T-helper 9 cell (primary cell): ENCODE data around the gene MYL7.

Source experiments
- DNase-seq: peaks from one replicate; pipeline ENCODE4 v3.0.0-alpha.2; 2020

MYL7 gene

GRCh38 chr7:44149571-44150465, 8.7 kb upstream of the MYL7 start:
- DNase-seq: no peak

GRCh38 chr7:44148961-44149536, 7.9 kb upstream of the MYL7 start:
- DNase-seq: no peak

DNA sequence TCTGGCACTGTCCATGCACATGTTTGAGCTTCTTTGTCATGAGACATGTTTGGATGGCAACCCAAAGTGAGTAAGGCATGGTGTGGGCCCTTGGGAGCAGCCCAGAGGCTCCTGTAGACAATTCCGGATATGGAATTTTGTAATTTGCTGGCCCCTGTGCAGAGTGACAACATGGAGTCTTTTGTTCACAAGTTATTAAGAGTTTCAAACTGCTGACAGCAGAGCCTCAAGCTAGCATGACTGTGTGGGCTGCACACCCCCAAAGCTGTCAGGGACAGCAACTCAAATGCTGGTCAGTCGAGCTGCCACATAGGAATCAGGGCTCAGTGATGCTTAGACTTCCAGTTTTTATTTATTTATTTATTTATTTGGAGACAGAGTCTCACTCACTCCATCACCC, 7.0 kb upstream of the MYL7 start:
- no peak for DNase-seq

DNA sequence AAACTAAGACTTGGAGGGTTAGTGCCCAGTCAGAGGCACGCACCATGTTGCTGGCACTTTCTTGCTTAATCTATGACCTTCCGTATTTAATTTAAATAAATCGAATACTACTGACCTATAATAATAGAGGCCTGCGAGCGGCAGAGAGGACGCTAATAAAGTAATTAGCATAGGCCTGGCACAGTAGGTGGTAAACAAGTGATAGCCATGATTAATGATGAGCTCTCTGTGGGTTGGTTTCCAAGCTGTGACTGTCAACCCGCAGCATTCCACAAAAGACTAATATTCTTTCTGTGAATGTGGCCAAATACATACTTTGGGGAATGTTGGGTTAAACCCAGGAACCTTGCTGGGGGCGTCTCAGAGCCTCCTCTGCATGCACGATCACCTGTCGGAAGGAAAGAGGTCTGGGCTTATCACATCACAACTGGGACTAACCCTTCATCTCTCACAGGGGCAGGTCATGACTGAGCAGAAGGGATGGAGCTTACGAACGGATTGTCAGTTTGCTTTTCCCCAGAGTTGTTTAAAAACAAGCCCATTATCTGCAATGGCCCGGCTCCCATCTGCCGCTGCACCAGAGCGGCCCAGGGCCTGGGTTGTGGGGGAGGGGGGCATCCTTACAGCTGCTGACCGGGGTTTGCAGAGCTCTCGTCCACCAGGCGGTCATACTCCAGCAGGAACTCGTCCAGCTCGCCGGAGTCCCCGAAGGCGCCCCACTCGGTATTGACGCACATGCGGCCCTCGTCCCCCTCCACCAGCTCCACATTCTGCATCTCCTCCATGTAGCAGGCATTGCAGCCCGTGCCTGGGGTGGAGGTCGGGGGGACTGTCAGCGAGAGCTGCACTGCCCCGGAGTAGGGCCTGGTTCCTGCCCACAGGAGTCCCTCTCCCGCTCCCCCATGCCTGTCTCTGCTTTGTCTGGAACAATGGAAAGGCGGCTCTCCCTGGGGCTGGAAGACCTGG, 6.2 kb upstream of the MYL7 start:
- no peak for DNase-seq

GRCh38 chr7:44145969-44146911, 5.1 kb upstream of the MYL7 start:
- DNase-seq: peak; percentile 57

- peak; percentile 42 for DNase-seq
Measured at GRCh38 chr7:44145479-44145968, 4.4 kb upstream of the MYL7 start.

DNA sequence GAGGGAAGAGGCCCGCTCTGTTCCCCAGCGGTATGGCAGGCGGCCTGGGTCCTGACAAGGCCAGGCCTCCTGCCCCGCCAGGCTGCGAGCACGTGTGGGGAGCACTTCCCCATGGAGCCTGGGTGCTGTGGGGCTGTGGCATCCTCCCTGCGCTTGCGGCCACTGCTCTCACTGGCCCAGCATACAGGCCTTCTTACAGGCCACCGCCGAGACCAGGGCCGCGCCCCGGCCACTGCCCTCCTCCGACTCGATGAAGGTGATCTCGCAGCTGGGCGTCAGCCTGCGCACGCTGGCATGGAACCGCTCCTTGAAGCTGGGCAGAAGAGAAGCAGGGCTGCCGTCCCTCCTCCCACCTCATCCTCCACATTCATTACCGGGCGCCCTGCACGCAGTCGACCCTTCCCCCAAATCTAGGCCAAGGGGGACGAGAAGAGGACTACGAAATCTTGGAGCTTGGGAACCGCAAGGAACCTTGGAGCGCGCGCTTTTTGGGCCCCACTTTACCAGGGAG, 3.9 kb upstream of the MYL7 start:
- no peak for DNase-seq

- no peak for DNase-seq
Measured at GRCh38 chr7:44144426-44144967, 3.4 kb upstream of the MYL7 start.

DNA sequence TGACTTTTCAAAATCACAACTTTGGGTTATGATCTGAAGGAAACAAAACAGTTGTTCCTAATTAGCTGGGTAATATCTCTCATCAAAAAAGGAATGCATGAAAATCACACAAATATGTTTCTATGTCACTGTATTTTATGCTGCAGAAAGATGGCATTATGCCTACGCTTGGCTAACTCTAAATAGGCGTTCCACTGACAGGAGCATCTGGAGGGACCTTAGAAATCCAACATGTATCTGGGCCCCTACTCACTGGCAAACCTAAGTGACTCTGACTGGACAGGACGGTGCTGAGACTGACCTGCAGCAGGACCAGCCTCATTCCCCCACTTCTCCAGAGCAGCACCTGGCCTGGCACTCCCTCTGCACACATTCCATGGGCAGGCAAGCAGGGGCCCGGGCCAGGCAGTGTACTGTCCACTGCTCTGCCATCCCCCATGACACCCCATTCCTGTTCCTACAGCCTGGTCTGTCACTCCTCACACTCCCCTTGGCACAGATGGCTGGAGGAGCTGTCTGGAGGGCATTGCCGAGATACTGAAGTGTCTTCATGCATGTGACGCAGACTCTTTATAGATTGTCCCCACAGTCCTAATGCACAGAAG, 2.6 kb upstream of the MYL7 start:
- DNase-seq: no peak

GRCh38 chr7:44142028-44142427, 896 bp upstream of the MYL7 start:
- DNase-seq: no peak

DNA sequence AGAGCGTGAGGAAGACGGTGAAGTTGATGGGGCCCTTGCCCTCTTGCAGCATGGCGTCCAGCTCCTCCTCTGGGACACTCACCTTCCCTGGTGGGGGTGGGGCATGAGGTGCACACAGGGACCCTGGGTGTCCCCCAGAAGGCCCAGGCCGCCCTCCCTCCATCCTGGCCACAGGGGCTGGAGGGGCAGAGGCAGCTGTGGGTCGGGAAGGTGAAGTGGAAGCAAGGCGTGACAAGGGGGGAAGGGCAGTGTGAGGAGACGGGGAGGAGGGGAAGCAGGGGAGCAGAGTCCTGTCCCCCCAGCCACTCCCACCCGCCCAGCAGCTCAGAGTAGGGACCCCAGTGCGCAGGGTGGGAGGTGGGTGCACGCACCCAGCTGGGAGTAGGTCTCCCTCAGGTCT, 791 bp downstream of the MYL7 start:
- no peak for DNase-seq

- DNase-seq: no peak
Measured at GRCh38 chr7:44139311-44140010, 1.7 kb downstream of the MYL7 start.

- no peak for DNase-seq
Measured at GRCh38 chr7:44138698-44139097, 2.4 kb downstream of the MYL7 start.

DNA sequence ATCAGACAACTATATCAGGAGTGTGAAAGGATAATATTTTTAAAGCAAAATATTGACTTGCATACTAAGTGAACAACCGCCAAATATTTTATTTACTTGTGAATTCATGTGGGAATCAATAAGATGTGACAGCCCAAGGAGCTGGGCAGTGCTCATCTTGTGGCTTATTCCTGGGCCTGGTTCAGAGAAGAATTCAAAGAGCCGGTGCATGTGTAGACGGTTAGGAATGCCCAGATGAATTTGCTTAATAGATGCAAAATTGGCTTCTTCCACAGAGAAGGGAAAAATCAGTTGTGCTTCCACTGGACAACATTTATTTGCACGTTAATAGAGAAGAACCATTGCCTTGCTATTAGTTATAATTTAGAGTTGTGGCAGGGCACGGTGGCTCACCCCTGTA, 4.4 kb downstream of the MYL7 start:
- no peak for DNase-seq

DNA sequence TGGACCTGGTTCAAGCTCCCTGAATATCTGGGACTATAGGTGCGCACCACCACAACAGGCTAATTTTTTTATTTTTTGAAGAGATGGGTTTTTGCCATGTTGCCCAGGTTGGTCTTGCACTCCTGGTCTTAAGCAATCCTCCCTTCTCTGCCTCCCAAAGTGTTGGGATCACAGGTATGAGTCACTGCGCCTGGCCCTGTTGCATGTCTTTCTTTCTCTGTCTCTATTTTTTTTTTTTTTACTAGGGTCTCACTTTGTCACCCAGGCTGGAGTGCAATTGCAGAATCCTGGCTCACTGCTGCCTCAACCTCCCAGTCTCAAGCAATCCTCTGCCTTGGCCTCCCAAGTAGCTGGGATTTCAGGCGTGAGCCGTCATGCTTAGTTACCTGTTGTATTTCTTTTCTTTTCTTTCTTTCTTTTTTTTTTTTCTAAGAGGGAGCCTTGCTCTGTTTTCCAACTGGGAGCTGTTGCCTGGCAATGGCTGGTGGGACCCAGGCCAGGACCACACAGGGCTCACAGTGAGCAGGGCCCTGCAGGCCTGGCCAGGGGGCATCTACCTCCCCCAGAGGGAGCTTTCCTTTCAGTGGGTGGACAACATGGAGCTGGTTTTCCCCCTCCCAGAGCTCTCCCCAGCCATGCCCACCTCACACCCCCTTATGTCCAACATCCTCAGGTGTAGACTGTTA, 6.0 kb downstream of the MYL7 start:
- no peak for DNase-seq

DNA sequence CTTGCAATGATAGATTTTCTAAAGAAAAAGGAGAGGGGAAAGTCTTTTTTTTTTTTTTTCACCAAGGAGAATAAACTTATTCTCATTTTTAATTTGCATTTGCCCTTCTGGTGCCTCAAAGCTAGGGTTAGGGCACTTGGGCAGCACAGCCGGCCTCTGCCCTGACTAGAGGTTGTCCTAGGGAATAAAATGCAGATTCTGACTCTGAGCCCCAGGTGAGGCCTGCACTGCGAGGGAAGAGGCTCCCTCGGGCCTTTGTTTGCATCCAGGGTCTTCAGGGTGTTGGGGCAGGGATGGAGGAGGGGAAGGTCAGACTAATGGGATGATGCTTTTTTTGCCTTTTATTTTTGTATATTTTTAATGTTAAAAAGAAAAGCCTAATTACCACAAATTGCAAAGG, 7.8 kb downstream of the MYL7 start:
- no peak for DNase-seq

GRCh38 chr7:44132039-44132438, 9.1 kb downstream of the MYL7 start:
- no peak for DNase-seq

DNA sequence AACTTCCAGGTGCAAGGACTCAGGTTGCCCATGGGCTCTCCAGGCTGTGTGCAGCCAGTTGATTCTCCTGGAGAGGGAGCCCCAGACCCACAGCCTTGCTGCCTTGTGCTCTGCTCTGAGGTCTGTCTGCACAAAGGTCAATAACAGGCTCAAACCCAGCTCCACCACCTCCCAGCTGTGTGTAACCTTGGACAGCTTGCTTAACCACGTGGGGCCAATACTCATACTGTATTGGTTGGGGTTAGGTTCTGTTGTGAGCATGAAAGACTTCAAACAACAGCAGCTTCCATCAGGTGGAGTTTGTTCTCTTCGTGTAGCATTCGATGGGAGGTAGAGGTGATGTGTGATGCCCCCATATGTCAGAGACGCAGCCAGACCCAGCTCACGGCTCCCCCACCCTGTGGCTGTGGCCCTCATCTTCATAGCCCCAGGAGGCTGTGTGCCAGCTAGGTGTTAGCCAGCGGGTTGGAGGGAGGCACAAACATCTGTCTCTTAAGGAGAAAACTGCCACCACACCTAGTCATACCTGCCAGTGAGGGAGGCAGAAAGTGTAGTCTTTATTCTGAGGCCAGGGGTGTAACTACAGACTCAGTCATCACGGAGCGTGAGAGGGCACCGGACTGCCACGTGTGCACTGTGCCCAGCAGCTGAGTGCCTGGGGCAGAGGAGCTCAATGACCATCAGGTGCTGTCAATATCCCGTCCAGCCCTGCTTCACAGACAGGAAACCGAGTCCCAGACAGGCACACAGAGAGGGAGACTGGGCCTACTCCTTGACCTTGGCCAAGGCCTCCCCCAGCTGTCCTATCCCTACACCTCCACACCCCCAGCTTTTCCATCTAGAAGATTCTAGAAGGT, 9.7 kb downstream of the MYL7 start:
- DNase-seq: no peak
